K562 (cell line): ENCODE results near the gene FGF2.

Experiments
- ADNP ChIP-seq: fragments of 200-800 bp; sonication (Bioruptor generic); IDR thresholded peaks from 2 replicates; pipeline ENCODE4 v1.6.1; 2016; ENCODE audit warnings: missing genetic modification characterization, missing compliant biosample characterization
- BRCA1 ChIP-seq, 2 experiments: fragments of 450-650 bp in 1 of 2; sonication (generic) in 1 of 2; formaldehyde crosslinking in 1 of 2; IDR thresholded peaks; 2 replicates each; pipeline versions ENCODE4 v1.5.0 to v1.6.1; 2017 to 2020; ENCODE audit warnings: mild to moderate bottlenecking in 1 of 2, missing genetic modification reagents in 1 of 2
- JUND ChIP-seq, 2 experiments: IDR thresholded peaks; 2 replicates in 1 of 2; 3 replicates in 1 of 2; pipeline ENCODE4 v1.6.1; 2011; ENCODE audit warnings: borderline replicate concordance in 2 of 2, low read depth in 2 of 2, low read length in 2 of 2, improper control_type of control experiment in 1 of 2, missing biosample characterization in 1 of 2, missing genetic modification characterization in 1 of 2, missing genetic modification reagents in 1 of 2
- POLR2AphosphoS5 ChIP-seq: IDR thresholded peaks from 2 replicates; pipeline ENCODE4 v1.6.1; 2011; ENCODE audit warnings: mild to moderate bottlenecking, low read depth, low read length, moderate library complexity; ENCODE audit not compliant: control insufficient read depth, insufficient read depth
- YY1 ChIP-seq, 3 experiments: IDR thresholded peaks; 2 replicates each; pipeline ENCODE4 v1.6.1; 2011; ENCODE audit warnings: low read length in 2 of 3, mild to moderate bottlenecking in 2 of 3, moderate library complexity in 2 of 3, borderline replicate concordance in 1 of 3, control low read depth in 1 of 3, low read depth in 1 of 3; ENCODE audit not compliant: insufficient read depth in 3 of 3, insufficient replicate concordance in 2 of 3, control insufficient read depth in 1 of 3, insufficient read length in 1 of 3; ENCODE audit errors: extremely low read depth in 1 of 3
- ZBED1 ChIP-seq: IDR thresholded peaks from 2 replicates; pipeline ENCODE4 v1.6.1; 2014
- ZNF217 ChIP-seq: sonication (generic); formaldehyde crosslinking; IDR thresholded peaks from 2 replicates; pipeline ENCODE4 v1.8.0; 2022; ENCODE audit warnings: mild to moderate bottlenecking, missing genetic modification reagents
- ZNF324 ChIP-seq: fragments of 250-450 bp; sonication (Bioruptor Pico); IDR thresholded peaks from 2 replicates; pipeline ENCODE4 v1.4.0; 2020; ENCODE audit warnings: mild to moderate bottlenecking
- TF ChIP-seq, protein P1 (sequence below): IDR thresholded peaks from 2 replicates; pipeline ENCODE4 v1.6.1; 2012; ENCODE audit warnings: low read depth, low read length, improper control_type of control experiment, borderline replicate concordance
- TF ChIP-seq, protein P2 (sequence below): fragments of 250-450 bp; sonication (Bioruptor Pico); IDR thresholded peaks from 2 replicates; pipeline ENCODE4 v1.5.0; 2022; ENCODE audit warnings: mild to moderate bottlenecking

DNA sequence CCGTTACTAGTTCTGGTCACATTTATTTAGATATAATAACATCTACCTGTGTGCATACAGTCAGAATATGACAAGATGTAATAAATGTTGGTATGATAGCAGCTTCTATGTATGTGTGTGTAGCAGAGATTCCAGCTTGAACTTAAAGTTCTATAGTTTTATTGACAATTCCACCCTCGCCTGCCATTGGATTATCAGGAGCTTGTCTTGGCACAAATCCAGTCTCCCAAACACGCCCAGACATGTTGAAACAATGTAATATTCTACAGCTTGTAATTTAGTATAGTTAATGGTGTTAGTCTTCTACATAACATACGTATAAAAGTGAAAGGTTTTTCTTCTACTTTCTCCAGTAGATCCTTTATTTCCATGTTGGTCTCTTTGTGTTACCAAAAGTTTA is 49.7 kb upstream of the FGF2 start:
- no peak for TF ChIP-seq ZNF324 (CRISPR knock-in tag)
- no peak for TF ChIP-seq YY1 (IDR thresholded peaks at IDR 0.05; ENCODE audit: borderline replicate concordance in 1 of 3, control insufficient read depth in 1 of 3, extremely low read depth in 1 of 3, insufficient read depth in 3 of 3, insufficient read length in 1 of 3, insufficient replicate concordance in 2 of 3, low read depth in 1 of 3, low read length in 2 of 3)
- no peak for TF ChIP-seq ZBED1
- TF ChIP-seq BRCA1 (IDR thresholded peaks at IDR 0.05), result no peak
- no peak for TF ChIP-seq BRCA1 (CRISPR knock-in tag; IDR thresholded peaks at IDR 0.05)
- TF ChIP-seq JUND (IDR thresholded peaks at IDR 0.05; ENCODE audit: borderline replicate concordance, low read depth, low read length), result no peak
- TF ChIP-seq JUND (tag; IDR thresholded peaks at IDR 0.05; ENCODE audit: borderline replicate concordance, low read depth, low read length), result no peak
- TF ChIP-seq, protein P1, sequence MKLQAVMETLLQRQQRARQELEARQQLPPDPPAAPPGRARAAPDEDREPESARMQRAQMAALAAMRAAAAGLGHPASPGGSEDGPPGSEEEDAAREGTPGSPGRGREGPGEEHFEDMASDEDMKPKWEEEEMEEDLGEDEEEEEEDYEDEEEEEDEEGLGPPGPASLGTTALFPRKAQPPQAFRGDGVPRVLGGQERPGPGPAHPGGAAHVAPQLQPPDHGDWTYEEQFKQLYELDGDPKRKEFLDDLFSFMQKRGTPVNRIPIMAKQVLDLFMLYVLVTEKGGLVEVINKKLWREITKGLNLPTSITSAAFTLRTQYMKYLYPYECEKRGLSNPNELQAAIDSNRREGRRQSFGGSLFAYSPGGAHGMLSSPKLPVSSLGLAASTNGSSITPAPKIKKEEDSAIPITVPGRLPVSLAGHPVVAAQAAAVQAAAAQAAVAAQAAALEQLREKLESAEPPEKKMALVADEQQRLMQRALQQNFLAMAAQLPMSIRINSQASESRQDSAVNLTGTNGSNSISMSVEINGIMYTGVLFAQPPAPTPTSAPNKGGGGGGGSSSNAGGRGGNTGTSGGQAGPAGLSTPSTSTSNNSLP, result no peak
- no peak for TF ChIP-seq ADNP (tag)
- TF ChIP-seq, protein P2, sequence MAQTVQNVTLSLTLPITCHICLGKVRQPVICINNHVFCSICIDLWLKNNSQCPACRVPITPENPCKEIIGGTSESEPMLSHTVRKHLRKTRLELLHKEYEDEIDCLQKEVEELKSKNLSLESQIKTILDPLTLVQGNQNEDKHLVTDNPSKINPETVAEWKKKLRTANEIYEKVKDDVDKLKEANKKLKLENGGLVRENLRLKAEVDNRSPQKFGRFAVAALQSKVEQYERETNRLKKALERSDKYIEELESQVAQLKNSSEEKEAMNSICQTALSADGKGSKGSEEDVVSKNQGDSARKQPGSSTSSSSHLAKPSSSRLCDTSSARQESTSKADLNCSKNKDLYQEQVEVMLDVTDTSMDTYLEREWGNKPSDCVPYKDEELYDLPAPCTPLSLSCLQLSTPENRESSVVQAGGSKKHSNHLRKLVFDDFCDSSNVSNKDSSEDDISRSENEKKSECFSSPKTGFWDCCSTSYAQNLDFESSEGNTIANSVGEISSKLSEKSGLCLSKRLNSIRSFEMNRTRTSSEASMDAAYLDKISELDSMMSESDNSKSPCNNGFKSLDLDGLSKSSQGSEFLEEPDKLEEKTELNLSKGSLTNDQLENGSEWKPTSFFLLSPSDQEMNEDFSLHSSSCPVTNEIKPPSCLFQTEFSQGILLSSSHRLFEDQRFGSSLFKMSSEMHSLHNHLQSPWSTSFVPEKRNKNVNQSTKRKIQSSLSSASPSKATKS, result no peak
- TF ChIP-seq POLR2AphosphoS5, result no peak
- no peak for TF ChIP-seq ZNF217 (CRISPR knock-in tag)
